T-cell (primary cell): ENCODE data around the gene COASY. TPM values are rescaled to one million over a fixed set of nuclear protein-coding genes. Genes with fewer than 3 reads are reported as not detected.

Source experiments
- ATAC-seq, 4 experiments: fragments of 200-7000 bp in 3 of 4; fragments of 150-1000 bp in 1 of 4; cut with Tn5 transposase; replicated peaks in 1 of 4; 1 replicate in 3 of 4; 2 replicates in 1 of 4; pipeline ENCODE4 v1.10.0; 2021; ENCODE audit warnings: moderate library complexity in 3 of 4, mild to moderate bottlenecking in 2 of 4, moderate number of reproducible peaks in 1 of 4
- CTCF ChIA-PET, 2 donors: fragments of 300-600 bp; sonication (Branson Sonifier 250); formaldehyde crosslinking; loops; one replicate each; lab custom pipeline; 2022; ENCODE audit warnings: antibody characterized with exemption in 2 of 2; lab: Charles Lee
- POLR2A ChIA-PET, 2 donors: fragments of 300-600 bp; sonication (Branson Sonifier 250); formaldehyde crosslinking; loops; one replicate each; lab custom pipeline; 2022; ENCODE audit warnings: antibody characterized with exemption in 2 of 2; lab: Charles Lee
- DNase-seq, 35 experiments: peaks; one replicate each; pipeline versions ENCODE4 v3.0.0 to v3.0.0-alpha.2; 2013 to 2023
- H3K27ac ChIP-seq: one replicate; pipeline ENCODE4 v1.5.1; 2013; ENCODE audit warnings: low read length
- H3K27me3 ChIP-seq, 2 experiments: replicated peaks in 1 of 2; 1 replicate in 1 of 2; 2 replicates in 1 of 2; pipeline versions ENCODE4 v1.6.1 to v1.7.0; 2013; ENCODE audit warnings: low read length in 1 of 2, mixed read lengths in 1 of 2; ENCODE audit not compliant: control insufficient read depth in 2 of 2, insufficient read depth in 2 of 2; ENCODE audit errors: extremely low read depth in 1 of 2
- H3K36me3 ChIP-seq, 2 donors: 1 replicate in 1 of 2; 2 replicates in 1 of 2; pipeline versions ENCODE4 v1.6.1 to v1.7.0; 2013; ENCODE audit warnings: low read length in 1 of 2; ENCODE audit not compliant: control insufficient read depth in 2 of 2, insufficient read depth in 1 of 2; ENCODE audit errors: extremely low read depth in 1 of 2
- H3K4me1 ChIP-seq, 2 experiments: 1 replicate in 1 of 2; 2 replicates in 1 of 2; pipeline versions ENCODE4 v1.6.1 to v1.7.0; 2013; ENCODE audit warnings: low read length in 2 of 2, mixed read lengths in 1 of 2; ENCODE audit not compliant: insufficient read depth in 2 of 2, control insufficient read depth in 1 of 2; ENCODE audit errors: extremely low read depth in 1 of 2
- H3K4me3 ChIP-seq, 2 donors: 1 replicate in 1 of 2; 2 replicates in 1 of 2; pipeline versions ENCODE4 v1.5.1 to v1.7.0; 2013; ENCODE audit warnings: mild to moderate bottlenecking in 2 of 2, low read length in 1 of 2, moderate library complexity in 1 of 2; ENCODE audit not compliant: control insufficient read depth in 1 of 2; ENCODE audit errors: extremely low read depth in 1 of 2
- H3K9me3 ChIP-seq: 2 replicates; pipeline ENCODE4 v1.7.0; 2013
- H3K27ac Mint-ChIP-seq, 2 donors: one replicate each; pipeline ENCODE4 v1.8.0; 2020 to 2021; ENCODE audit warnings: mild to moderate bottlenecking in 2 of 2, mixed read lengths in 2 of 2
- H3K27me3 Mint-ChIP-seq, 2 donors: one replicate each; pipeline ENCODE4 v1.8.0; 2021 to 2022; ENCODE audit warnings: mixed read lengths in 2 of 2
- H3K36me3 Mint-ChIP-seq: one replicate; pipeline ENCODE4 v1.8.0; 2021; ENCODE audit warnings: mixed read lengths
- H3K4me1 Mint-ChIP-seq, 3 donors: one replicate each; pipeline ENCODE4 v1.8.0; 2020 to 2022; ENCODE audit warnings: mixed read lengths in 3 of 3, mild to moderate bottlenecking in 1 of 3
- H3K4me3 Mint-ChIP-seq, 3 donors: one replicate each; pipeline ENCODE4 v1.8.0; 2020 to 2022; ENCODE audit warnings: mild to moderate bottlenecking in 3 of 3, mixed read lengths in 3 of 3, moderate library complexity in 3 of 3
- H3K9me3 Mint-ChIP-seq, 3 donors: one replicate each; pipeline ENCODE4 v1.8.0; 2020 to 2022; ENCODE audit warnings: mixed read lengths in 3 of 3
- WGBS: methylation state at CpG from one replicate; pipeline ENCODE4 v1.1.5; 2013; ENCODE audit warnings: missing lambda C conversion rate; ENCODE audit not compliant: insufficient coverage; 5-methylcytosine and 5-hydroxymethylcytosine counted together
- total RNA-seq, 35 experiments: library from RNA in 6 of 35; stranded (reverse) in 6 of 35; fragments of 120-200 nt in 1 of 35; gene quantifications; one replicate each; pipeline versions ENCODE4 v1.2.1 to v1.2.4 and lab custom pipeline; 2013 to 2026

Gene COASY
- total RNA-seq, 5 donors from 2014 or later (not counting 1 experiment from before 2014, with no cell fraction given), result 43.2 to 79.0 (median 74.9) TPM

- peaks cover 35% of the 10 kb centered on the region for H3K36me3 Mint-ChIP-seq
- H3K4me3 ChIP-seq, result no peak overlapping the region
- H3K27ac Mint-ChIP-seq, result no peak overlapping the region
- no peaks in the 10 kb centered on the region for H3K9me3 ChIP-seq
- DNase-seq (no peak), ATAC-seq (no peak)
- 95% methylated on average over 6 of the region's 12 CpGs for WGBS
- H3K27me3 Mint-ChIP-seq, result no peaks in the 10 kb centered on the region
- H3K4me1 ChIP-seq, result peaks cover 8 to 23% of the 10 kb centered on the region in 2 experiments
- H3K4me3 Mint-ChIP-seq, result no peak overlapping the region
- no peaks in the 10 kb centered on the region for H3K27me3 ChIP-seq
- POLR2A ChIA-PET, result no interaction called here
- CTCF ChIA-PET, result no interaction called here
- peaks cover 25 to 62% of the 10 kb centered on the region in 2 donors for H3K36me3 ChIP-seq
- H3K27ac ChIP-seq, result no peak overlapping the region
- no peaks in the 10 kb centered on the region for H3K9me3 Mint-ChIP-seq
- peaks cover 26 to 40% (median 28%) of the 10 kb centered on the region in 3 donors for H3K4me1 Mint-ChIP-seq
These were observed 9.7 kb downstream of the COASY start for GRCh38 chr17:42571435-42572225.

GRCh38 chr17:42573095-42573494, 11.1 kb downstream of the COASY start:
- Mint-ChIP-seq H3K27me3 (no peaks in the 10 kb centered on the region), H3K36me3 (peaks cover 32% of the 10 kb centered on the region), H3K27ac (peak overlapping the region in 1 of 2 donors; percentile 63), H3K9me3 (no peaks in the 10 kb centered on the region), H3K4me1 (peaks cover 32 to 41% (median 32%) of the 10 kb centered on the region in 3 donors), H3K4me3 (no peak overlapping the region)
- ATAC-seq, result no peak
- ChIA-PET POLR2A (no interaction called here), CTCF (no interaction called here)
- Histone ChIP-seq H3K9me3 (no peaks in the 10 kb centered on the region), H3K4me1 (peaks cover 8 to 24% of the 10 kb centered on the region in 2 experiments), H3K27ac (no peak overlapping the region), H3K4me3 (no peak overlapping the region), H3K27me3 (no peaks in the 10 kb centered on the region), H3K36me3 (peaks cover 25 to 62% of the 10 kb centered on the region in 2 donors)
- 89% methylated on average over 3 of the region's 4 CpGs for WGBS
- no peak for DNase-seq

- H3K4me1 Mint-ChIP-seq, result peaks cover 35 to 40% (median 40%) of the 10 kb centered on the region in 3 donors
- no peak overlapping the region for H3K4me3 Mint-ChIP-seq
- H3K36me3 Mint-ChIP-seq, result peaks cover 29% of the 10 kb centered on the region
- peaks cover 20 to 54% of the 10 kb centered on the region in 2 donors for H3K36me3 ChIP-seq
- no peaks in the 10 kb centered on the region for H3K27me3 ChIP-seq
- ATAC-seq (no peak), DNase-seq (no peak)
- peaks cover 5 to 20% of the 10 kb centered on the region in 2 experiments for H3K4me1 ChIP-seq
- H3K4me3 ChIP-seq, result no peak overlapping the region
- CTCF ChIA-PET, result no interaction called here
- H3K27me3 Mint-ChIP-seq, result no peaks in the 10 kb centered on the region
- POLR2A ChIA-PET, result no interaction called here
- WGBS, result no CpG with 5 or more reads among the region's 3 CpGs
- no peak overlapping the region for H3K27ac Mint-ChIP-seq
- no peaks in the 10 kb centered on the region for H3K9me3 ChIP-seq
- H3K9me3 Mint-ChIP-seq, result no peaks in the 10 kb centered on the region
- no peak overlapping the region for H3K27ac ChIP-seq
These were observed 12.5 kb downstream of the COASY start for GRCh38 chr17:42574463-42574862.

- no peak for DNase-seq
- ATAC-seq, result peak in 3 of 4 experiments; percentile 2 to 3 (median 2)
- Mint-ChIP-seq H3K27ac (peak overlapping the region in 1 of 2 donors; percentile 98), H3K4me3 (peak overlapping the region; percentile 88 to 99 (median 98)), H3K36me3 (peaks cover 15% of the 10 kb centered on the region), H3K9me3 (no peaks in the 10 kb centered on the region), H3K27me3 (no peaks in the 10 kb centered on the region), H3K4me1 (peaks cover 32 to 38% (median 36%) of the 10 kb centered on the region in 3 donors)
- Histone ChIP-seq H3K27ac (peak overlapping the region; percentile 21), H3K4me3 (peak overlapping the region; percentile 76 to 95), H3K36me3 (peaks cover 14 to 48% of the 10 kb centered on the region in 2 donors), H3K27me3 (no peaks in the 10 kb centered on the region), H3K9me3 (no peaks in the 10 kb centered on the region), H3K4me1 (peaks cover 5 to 20% of the 10 kb centered on the region in 2 experiments)
- WGBS, result 7% methylated on average over 9 of the region's 18 CpGs
- CTCF ChIA-PET, result interaction anchor here in 1 of 2 donors (1.1 to 3.6 kb wide), 8 partner anchors 9 to 189 kb away, joined by 3 to 22 read pairs (median 6); partner anchors contain the start of genes MLX, RETREG3, STAT3 and TUBG1
- POLR2A ChIA-PET, result no interaction called here
These were observed 15.2 kb downstream of the COASY start for GRCh38 chr17:42577140-42577531.

GRCh38 chr17:42577532-42578281, 15.8 kb downstream of the COASY start, which contains the start of gene PSMC3IP:
Gene PSMC3IP, minus strand, starts transcription at chr17:42577729. Its CDS starts 43 bp downstream, at chr17:42577686.
- Histone ChIP-seq H3K27ac (peak within 1 kb of the TSS; percentile 40), H3K36me3 (peaks cover 18 to 48% of the 10 kb centered on the region in 2 donors), H3K4me3 (peak within 1 kb of the TSS; percentile 76 to 95), H3K27me3 (no peaks in the 10 kb centered on the region), H3K9me3 (no peaks in the 10 kb centered on the region), H3K4me1 (peaks cover 5 to 20% of the 10 kb centered on the region in 2 experiments)
- Mint-ChIP-seq H3K27ac (peak within 1 kb of the TSS; percentile 96 to 98), H3K4me3 (peak within 1 kb of the TSS; percentile 88 to 99 (median 98)), H3K27me3 (no peaks in the 10 kb centered on the region), H3K9me3 (no peaks in the 10 kb centered on the region), H3K4me1 (peaks cover 32 to 38% (median 36%) of the 10 kb centered on the region in 3 donors), H3K36me3 (peaks cover 20% of the 10 kb centered on the region)
- POLR2A ChIA-PET, result interaction anchor here in 1 of 2 donors (0.6 kb wide), 1 partner anchor 32 kb away, joined by 4 read pairs; the partner anchor contains the start of genes RETREG3 and TUBG1
- DNase-seq (peak; percentile 79 to 94 (median 87)), ATAC-seq (peak; percentile 93 to 94 (median 93))
- CTCF ChIA-PET, result interaction anchor here (0.6 to 3.6 kb wide), 29 partner anchors 7 to 889 kb away, joined by 3 to 22 read pairs (median 4); partner anchors contain the start of genes BECN1 (in 1 of the 2), CCR10 (in 1 of the 2), CNTD1 (in 1 of the 2) and COA3 (in 1 of the 2)
- WGBS, result under 1% methylated on average over 43 of the region's 52 CpGs
